ENCODE results near the gene USB1.

DNA sequence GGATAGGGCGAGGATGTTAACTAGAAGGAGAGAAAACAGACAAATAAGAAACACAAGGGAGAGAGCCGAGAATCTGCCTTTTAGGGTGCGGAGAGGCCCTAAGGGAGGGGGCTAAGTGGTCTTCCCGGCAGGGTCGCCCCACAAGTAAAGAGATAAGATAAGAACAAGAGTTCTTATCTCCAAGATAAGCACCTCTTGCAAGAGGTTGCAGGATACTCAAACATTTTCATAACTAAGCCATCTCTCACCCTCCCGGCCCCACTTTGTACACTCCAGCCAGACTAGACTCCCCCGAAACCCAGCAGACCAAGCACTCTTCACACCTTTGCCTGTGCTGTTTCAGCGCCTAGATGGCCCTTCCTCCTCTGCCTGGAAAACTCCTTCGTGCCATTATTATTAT, 15.0 kb upstream of the USB1 start:
- no peak for TF ChIP-seq SREBF2 (IDR thresholded peaks at IDR 0.05)
- no peak for TF ChIP-seq RFX5 (IDR thresholded peaks at IDR 0.05)
- TF ChIP-seq PHF8 (IDR thresholded peaks at IDR 0.05; ENCODE audit: borderline replicate concordance, low read depth): no peak
- no peak for TF ChIP-seq EHF (CRISPR knock-in tag; IDR thresholded peaks at IDR 0.05)
- no peak for TF ChIP-seq POLR2A (IDR thresholded peaks at IDR 0.05; ENCODE audit: low read length)
- no peak for TF ChIP-seq MYC (IDR thresholded peaks at IDR 0.05; ENCODE audit: borderline replicate concordance, low read length)
- no peak for TF ChIP-seq CTCF (IDR thresholded peaks at IDR 0.05)
- TF ChIP-seq, protein P1, sequence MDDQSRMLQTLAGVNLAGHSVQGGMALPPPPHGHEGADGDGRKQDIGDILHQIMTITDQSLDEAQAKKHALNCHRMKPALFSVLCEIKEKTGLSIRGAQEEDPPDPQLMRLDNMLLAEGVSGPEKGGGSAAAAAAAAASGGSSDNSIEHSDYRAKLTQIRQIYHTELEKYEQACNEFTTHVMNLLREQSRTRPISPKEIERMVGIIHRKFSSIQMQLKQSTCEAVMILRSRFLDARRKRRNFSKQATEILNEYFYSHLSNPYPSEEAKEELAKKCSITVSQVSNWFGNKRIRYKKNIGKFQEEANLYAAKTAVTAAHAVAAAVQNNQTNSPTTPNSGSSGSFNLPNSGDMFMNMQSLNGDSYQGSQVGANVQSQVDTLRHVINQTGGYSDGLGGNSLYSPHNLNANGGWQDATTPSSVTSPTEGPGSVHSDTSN (IDR thresholded peaks at IDR 0.05): no peak
- no peak for TF ChIP-seq ESRRA (IDR thresholded peaks at IDR 0.05; ENCODE audit: borderline replicate concordance, low read length)
- TF ChIP-seq POLR2AphosphoS2 (conservative IDR thresholded peaks at IDR 0.05; ENCODE audit: low read length): no peak
- no peak for TF ChIP-seq EP300 (IDR thresholded peaks at IDR 0.05)
